Measurements from ENCODE around the gene SPAG6.

SPAG6 gene

DNA sequence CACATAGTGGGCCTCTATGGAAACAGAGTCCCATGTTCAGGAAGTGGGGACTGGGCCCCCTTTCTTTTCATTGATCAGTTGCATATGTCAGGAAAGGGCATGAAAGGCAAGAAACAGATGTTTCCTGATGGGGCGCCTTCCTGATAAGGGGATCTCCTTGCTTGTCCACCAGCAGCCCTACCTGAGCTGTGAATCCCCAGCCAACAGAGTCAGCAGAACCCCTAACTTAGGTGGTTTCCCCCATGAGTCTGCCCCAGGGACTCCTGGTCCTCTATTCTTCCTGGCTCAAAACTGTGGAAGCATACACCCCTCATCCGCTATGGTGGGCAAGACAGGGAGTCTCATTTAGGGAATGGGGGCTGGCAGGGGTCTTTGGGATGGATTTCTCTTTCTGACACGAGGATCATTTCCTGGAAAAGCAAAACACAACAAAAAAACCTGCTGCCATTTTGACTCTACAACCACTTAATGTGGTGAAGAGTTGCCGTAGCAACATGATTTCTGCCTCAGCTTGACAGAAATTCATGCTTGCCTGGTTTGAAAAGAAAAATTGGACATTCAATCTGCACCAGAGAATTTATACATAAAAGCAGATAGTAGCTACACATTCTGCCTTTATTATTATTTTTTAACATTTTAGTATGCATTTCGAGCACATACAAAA lies 119.8 kb downstream of the SPAG6 start:
- no peak for DNase-seq

DNA sequence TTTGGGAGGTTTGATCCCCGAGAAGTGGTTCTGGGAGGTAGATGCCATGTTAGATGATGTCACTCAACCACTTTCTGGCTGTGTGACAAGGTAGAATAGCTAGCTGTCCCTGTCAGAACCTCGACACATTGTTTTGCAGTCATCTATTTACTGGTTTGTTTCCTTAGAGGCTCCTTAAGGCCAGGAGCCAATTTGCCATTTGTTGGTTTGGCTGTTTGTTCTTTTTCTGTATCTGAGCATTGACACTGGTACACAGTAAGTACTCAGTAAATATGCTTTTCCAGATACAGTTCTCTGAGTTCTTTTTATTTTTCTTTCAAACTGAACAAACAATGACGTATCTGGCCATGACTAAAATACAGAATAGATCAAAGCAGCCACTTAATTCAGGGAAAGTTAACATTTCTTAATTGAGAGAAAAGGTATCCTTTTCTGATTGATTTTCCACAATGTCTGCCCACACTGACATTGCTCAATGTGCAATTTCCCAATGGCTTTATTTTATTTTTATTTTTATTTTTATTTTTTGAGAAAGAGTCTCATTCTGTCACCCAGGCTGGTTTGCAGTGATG lies 121.6 kb downstream of the SPAG6 start:
- no peak for DNase-seq

All from Kasumi-1 (cell line).